Urinary bladder (tissue), 4 donors: ENCODE measurements around the gene LRPAP1. TPM values are rescaled to one million over a fixed set of nuclear protein-coding genes. Genes with fewer than 3 reads are reported as not detected.
"Not testable (repeated sequence)": the region's sequence is repeated elsewhere in the genome, so short reads cannot be mapped to it uniquely, and the experiment has no call there.

Experiments used
- DNase-seq: peaks from one replicate; pipeline ENCODE4 v3.0.0-alpha.2; 2015; ENCODE audit errors: extremely low spot score
- H3K27ac ChIP-seq: one replicate; pipeline ENCODE4 v1.5.1; 2013; ENCODE audit warnings: low read depth, mild to moderate bottlenecking, moderate library complexity
- H3K36me3 ChIP-seq: one replicate; pipeline ENCODE4 v1.6.1; 2013; ENCODE audit warnings: mild to moderate bottlenecking, moderate library complexity; ENCODE audit not compliant: insufficient read depth
- H3K4me1 ChIP-seq: one replicate; pipeline ENCODE4 v1.6.1; 2013; ENCODE audit warnings: mild to moderate bottlenecking, moderate library complexity; ENCODE audit not compliant: insufficient read depth
- H3K4me3 ChIP-seq: one replicate; pipeline ENCODE4 v1.5.1; 2013; ENCODE audit warnings: low read depth, low read length
- WGBS: extraction: QIAGEN DNeasy Blood & Tissue Kit; methylation state at CpG from one replicate; pipeline ENCODE4 v1.1.7; 2013; 5-methylcytosine and 5-hydroxymethylcytosine counted together
- polyA plus RNA-seq: library from polyadenylated mRNA; stranded (reverse); fragments of 200-250 nt; gene quantifications from one replicate; pipeline ENCODE4 v1.2.3, GENCODE V29; 2013
- total RNA-seq: library from RNA; depleted of rRNA; stranded (reverse); fragments of >200 nt; gene quantifications from one replicate; pipeline ENCODE4 v1.2.3, GENCODE V29; 2014
- donor health status: healthy with polysubstance abuse.
- donor health status: healthy.

The LRPAP1 gene
- total and polyA plus RNA-seq, 2 donors, result 79.6 to 231 TPM

GRCh38 chr4:3515646-3516045 is 16.6 kb downstream of the LRPAP1 start:
- no peak overlapping the region for H3K27ac ChIP-seq
- 77% methylated on average over 15 of the region's 15 CpGs for WGBS
- no peak overlapping the region for H3K4me3 ChIP-seq
- no peaks in the 10 kb centered on the region for H3K4me1 ChIP-seq
- no peak for DNase-seq
- H3K36me3 ChIP-seq, result peaks cover 8% of the 10 kb centered on the region

- 84% methylated on average over 31 of the region's 31 CpGs for WGBS
- DNase-seq, result no peak
- Histone ChIP-seq H3K4me1 (no peaks in the 10 kb centered on the region), H3K4me3 (no peak overlapping the region), H3K27ac (no peak overlapping the region), H3K36me3 (peaks cover 8% of the 10 kb centered on the region)
Observed at GRCh38 chr4:3514806-3515501, 17.3 kb downstream of the LRPAP1 start.

- no peak overlapping the region for H3K27ac ChIP-seq
- H3K4me1 ChIP-seq, result no peaks in the 10 kb centered on the region
- no peak overlapping the region for H3K4me3 ChIP-seq
- 90% methylated on average over 17 of the region's 17 CpGs for WGBS
- DNase-seq, result no peak
- peaks cover 8% of the 10 kb centered on the region for H3K36me3 ChIP-seq
Observed at GRCh38 chr4:3514221-3514780, 17.9 kb downstream of the LRPAP1 start.

- no peak for DNase-seq
- no peak overlapping the region for H3K4me3 ChIP-seq
- H3K4me1 ChIP-seq, result no peaks in the 10 kb centered on the region
- H3K27ac ChIP-seq, result no peak overlapping the region
- H3K36me3 ChIP-seq, result peaks cover 8% of the 10 kb centered on the region
- 94% methylated on average over 18 of the region's 18 CpGs for WGBS
Observed at GRCh38 chr4:3513807-3514206, 18.4 kb downstream of the LRPAP1 start.

GRCh38 chr4:3512719-3513118 is 19.5 kb downstream of the LRPAP1 start:
- Histone ChIP-seq H3K4me3 (no peak overlapping the region), H3K27ac (no peak overlapping the region), H3K36me3 (peaks cover 1% of the 10 kb centered on the region), H3K4me1 (no peaks in the 10 kb centered on the region)
- DNase-seq, result no peak
- 96% methylated on average over 22 of the region's 22 CpGs for WGBS

- Histone ChIP-seq H3K4me3 (no peak overlapping the region), H3K4me1 (no peaks in the 10 kb centered on the region), H3K27ac (no peak overlapping the region), H3K36me3 (no peaks in the 10 kb centered on the region)
- 90% methylated on average over 13 of the region's 13 CpGs for WGBS
- no peak for DNase-seq
Observed at GRCh38 chr4:3512279-3512678, 19.9 kb downstream of the LRPAP1 start.

GRCh38 chr4:3511601-3512000 is 20.6 kb downstream of the LRPAP1 start:
- H3K4me3 ChIP-seq, H3K36me3 ChIP-seq, H3K4me1 ChIP-seq, DNase-seq, H3K27ac ChIP-seq: not testable (repeated sequence)
- 98% methylated on average over 20 of the region's 27 CpGs for WGBS

GRCh38 chr4:3511187-3511586 is 21.0 kb downstream of the LRPAP1 start:
- no peak for DNase-seq
- no peaks in the 10 kb centered on the region for H3K36me3 ChIP-seq
- 98% methylated on average over 6 of the region's 6 CpGs for WGBS

GRCh38 chr4:3510481-3510880 is 21.7 kb downstream of the LRPAP1 start:
- Histone ChIP-seq H3K36me3 (no peaks in the 10 kb centered on the region), H3K4me3 (no peak overlapping the region)
- 97% methylated on average over 16 of the region's 16 CpGs for WGBS

More at GRCh38 chr4:3511187-3511586, 21.0 kb downstream of the LRPAP1 start:
- Histone ChIP-seq H3K4me1 (no peaks in the 10 kb centered on the region), H3K27ac (no peak overlapping the region), H3K4me3 (no peak overlapping the region)

GRCh38 chr4:3508542-3508941 is 23.7 kb downstream of the LRPAP1 start:
- no peak overlapping the region for H3K27ac ChIP-seq
- H3K36me3 ChIP-seq, result no peaks in the 10 kb centered on the region
- WGBS, result 88% methylated on average over 10 of the region's 10 CpGs
- no peaks in the 10 kb centered on the region for H3K4me1 ChIP-seq
- no peak for DNase-seq
- no peak overlapping the region for H3K4me3 ChIP-seq

More at GRCh38 chr4:3510481-3510880, 21.7 kb downstream of the LRPAP1 start:
- DNase-seq, result no peak
- Histone ChIP-seq H3K4me1 (no peaks in the 10 kb centered on the region), H3K27ac (no peak overlapping the region)

- 98% methylated on average over 16 of the region's 16 CpGs for WGBS
- Histone ChIP-seq H3K4me1 (no peaks in the 10 kb centered on the region), H3K36me3 (no peaks in the 10 kb centered on the region), H3K4me3 (no peak overlapping the region), H3K27ac (no peak overlapping the region)
- no peak for DNase-seq
Observed at GRCh38 chr4:3505231-3505630, 27.0 kb downstream of the LRPAP1 start.

GRCh38 chr4:3502941-3503936 is 29.0 kb downstream of the LRPAP1 start:
- no peak overlapping the region for H3K27ac ChIP-seq
- DNase-seq, result no peak
- H3K4me3 ChIP-seq, result no peak overlapping the region
- 91% methylated on average over 39 of the region's 39 CpGs for WGBS
- no peaks in the 10 kb centered on the region for H3K4me1 ChIP-seq
- H3K36me3 ChIP-seq, result no peaks in the 10 kb centered on the region

GRCh38 chr4:3501825-3502425 is 30.3 kb downstream of the LRPAP1 start:
- 81% methylated on average over 19 of the region's 19 CpGs for WGBS
- no peak overlapping the region for H3K4me3 ChIP-seq
- DNase-seq, result no peak
- no peaks in the 10 kb centered on the region for H3K4me1 ChIP-seq
- no peak overlapping the region for H3K27ac ChIP-seq
- no peaks in the 10 kb centered on the region for H3K36me3 ChIP-seq
